ENCODE data around the gene BCAS3.

Gene BCAS3

GRCh38 chr17:60677308-60678117, at the start of gene BCAS3:
TSS of gene BCAS3 (plus strand) at chr17:60677851.
- H3K36me3 ChIP-seq (ENCODE audit: control insufficient read depth, insufficient read depth, low read length) = no peaks in the 10 kb centered on the region
- peak within 1 kb of the TSS; percentile 60 for H3K9ac ChIP-seq (ENCODE audit: low read length)
- H3K27me3 ChIP-seq (ENCODE audit: control insufficient read depth, insufficient read depth, low read length) = no peaks in the 10 kb centered on the region
- peak within 1 kb of the TSS; percentile 90 for H3K4me3 ChIP-seq (ENCODE audit: low read length)
- H3K27ac ChIP-seq (ENCODE audit: low read depth, low read length) = peak within 1 kb of the TSS; percentile 76
- no peaks in the 10 kb centered on the region for H3K4me1 ChIP-seq (ENCODE audit: control insufficient read depth, insufficient read depth, low read length)

GRCh38 chr17:60628252-60628889, 49.3 kb upstream of the BCAS3 start:
- Histone ChIP-seq H3K27me3 (ENCODE audit: control insufficient read depth, insufficient read depth, low read length) (no peaks in the 10 kb centered on the region), H3K27ac (ENCODE audit: low read depth, low read length) (no peak overlapping the region), H3K9ac (ENCODE audit: low read length) (no peak overlapping the region), H3K4me1 (ENCODE audit: control insufficient read depth, insufficient read depth, low read length) (no peaks in the 10 kb centered on the region), H3K36me3 (ENCODE audit: control insufficient read depth, insufficient read depth, low read length) (no peaks in the 10 kb centered on the region), H3K4me3 (ENCODE audit: low read length) (no peak overlapping the region)

GRCh38 chr17:60629120-60629519, 48.5 kb upstream of the BCAS3 start:
- no peak overlapping the region for H3K27ac ChIP-seq (ENCODE audit: low read depth, low read length)
- H3K27me3 ChIP-seq (ENCODE audit: control insufficient read depth, insufficient read depth, low read length) = no peaks in the 10 kb centered on the region
- H3K9ac ChIP-seq (ENCODE audit: low read length) = no peak overlapping the region
- H3K4me1 ChIP-seq (ENCODE audit: control insufficient read depth, insufficient read depth, low read length) = no peaks in the 10 kb centered on the region
- no peak overlapping the region for H3K4me3 ChIP-seq (ENCODE audit: low read length)
- no peaks in the 10 kb centered on the region for H3K36me3 ChIP-seq (ENCODE audit: control insufficient read depth, insufficient read depth, low read length)

- Histone ChIP-seq H3K9ac (ENCODE audit: low read length) (no peak overlapping the region), H3K4me1 (ENCODE audit: control insufficient read depth, insufficient read depth, low read length) (no peaks in the 10 kb centered on the region), H3K27me3 (ENCODE audit: control insufficient read depth, insufficient read depth, low read length) (no peaks in the 10 kb centered on the region), H3K4me3 (ENCODE audit: low read length) (no peak overlapping the region), H3K27ac (ENCODE audit: low read depth, low read length) (peak overlapping the region; percentile 51), H3K36me3 (ENCODE audit: control insufficient read depth, insufficient read depth, low read length) (no peaks in the 10 kb centered on the region)
Observed at GRCh38 chr17:60630352-60630751, 47.3 kb upstream of the BCAS3 start.

GRCh38 chr17:60631119-60631518, 46.5 kb upstream of the BCAS3 start:
- Histone ChIP-seq H3K36me3 (ENCODE audit: control insufficient read depth, insufficient read depth, low read length) (peaks cover 6% of the 10 kb centered on the region), H3K27me3 (ENCODE audit: control insufficient read depth, insufficient read depth, low read length) (no peaks in the 10 kb centered on the region), H3K27ac (ENCODE audit: low read depth, low read length) (peak overlapping the region; percentile 51), H3K4me1 (ENCODE audit: control insufficient read depth, insufficient read depth, low read length) (no peaks in the 10 kb centered on the region), H3K9ac (ENCODE audit: low read length) (no peak overlapping the region), H3K4me3 (ENCODE audit: low read length) (no peak overlapping the region)

- H3K36me3 ChIP-seq (ENCODE audit: control insufficient read depth, insufficient read depth, low read length) = peaks cover 6% of the 10 kb centered on the region
- no peak overlapping the region for H3K4me3 ChIP-seq (ENCODE audit: low read length)
- no peak overlapping the region for H3K9ac ChIP-seq (ENCODE audit: low read length)
- H3K27me3 ChIP-seq (ENCODE audit: control insufficient read depth, insufficient read depth, low read length) = no peaks in the 10 kb centered on the region
- H3K27ac ChIP-seq (ENCODE audit: low read depth, low read length) = no peak overlapping the region
- H3K4me1 ChIP-seq (ENCODE audit: control insufficient read depth, insufficient read depth, low read length) = peaks cover 3% of the 10 kb centered on the region
Observed at GRCh38 chr17:60637683-60638082, 40.0 kb upstream of the BCAS3 start.

- Histone ChIP-seq H3K4me1 (ENCODE audit: control insufficient read depth, insufficient read depth, low read length) (peaks cover 3% of the 10 kb centered on the region), H3K36me3 (ENCODE audit: control insufficient read depth, insufficient read depth, low read length) (peaks cover 6% of the 10 kb centered on the region), H3K27me3 (ENCODE audit: control insufficient read depth, insufficient read depth, low read length) (no peaks in the 10 kb centered on the region), H3K4me3 (ENCODE audit: low read length) (no peak overlapping the region), H3K27ac (ENCODE audit: low read depth, low read length) (no peak overlapping the region), H3K9ac (ENCODE audit: low read length) (no peak overlapping the region)
Observed at GRCh38 chr17:60639019-60639330, 38.7 kb upstream of the BCAS3 start.

GRCh38 chr17:60640503-60640902, 37.1 kb upstream of the BCAS3 start:
- Histone ChIP-seq H3K27ac (ENCODE audit: low read depth, low read length) (no peak overlapping the region), H3K27me3 (ENCODE audit: control insufficient read depth, insufficient read depth, low read length) (no peaks in the 10 kb centered on the region), H3K4me3 (ENCODE audit: low read length) (no peak overlapping the region), H3K9ac (ENCODE audit: low read length) (no peak overlapping the region), H3K36me3 (ENCODE audit: control insufficient read depth, insufficient read depth, low read length) (peaks cover 5% of the 10 kb centered on the region), H3K4me1 (ENCODE audit: control insufficient read depth, insufficient read depth, low read length) (peaks cover 3% of the 10 kb centered on the region)

GRCh38 chr17:60641126-60641525, 36.5 kb upstream of the BCAS3 start:
- no peak overlapping the region for H3K27ac ChIP-seq (ENCODE audit: low read depth, low read length)
- H3K36me3 ChIP-seq (ENCODE audit: control insufficient read depth, insufficient read depth, low read length) = no peaks in the 10 kb centered on the region
- H3K9ac ChIP-seq (ENCODE audit: low read length) = no peak overlapping the region
- H3K4me3 ChIP-seq (ENCODE audit: low read length) = no peak overlapping the region
- H3K4me1 ChIP-seq (ENCODE audit: control insufficient read depth, insufficient read depth, low read length) = peaks cover 3% of the 10 kb centered on the region
- H3K27me3 ChIP-seq (ENCODE audit: control insufficient read depth, insufficient read depth, low read length) = no peaks in the 10 kb centered on the region

- Histone ChIP-seq H3K9ac (ENCODE audit: low read length) (no peak overlapping the region), H3K4me1 (ENCODE audit: control insufficient read depth, insufficient read depth, low read length) (peaks cover 3% of the 10 kb centered on the region), H3K27ac (ENCODE audit: low read depth, low read length) (no peak overlapping the region), H3K36me3 (ENCODE audit: control insufficient read depth, insufficient read depth, low read length) (no peaks in the 10 kb centered on the region), H3K27me3 (ENCODE audit: control insufficient read depth, insufficient read depth, low read length) (no peaks in the 10 kb centered on the region), H3K4me3 (ENCODE audit: low read length) (no peak overlapping the region)
Observed at GRCh38 chr17:60641810-60642220, 35.8 kb upstream of the BCAS3 start.

- Histone ChIP-seq H3K9ac (ENCODE audit: low read length) (no peak overlapping the region), H3K27ac (ENCODE audit: low read depth, low read length) (no peak overlapping the region)
Observed at GRCh38 chr17:60645918-60646523, 31.6 kb upstream of the BCAS3 start.

GRCh38 chr17:60646701-60647100, 30.9 kb upstream of the BCAS3 start:
- Histone ChIP-seq H3K4me1 (ENCODE audit: control insufficient read depth, insufficient read depth, low read length) (peaks cover 2% of the 10 kb centered on the region), H3K27me3 (ENCODE audit: control insufficient read depth, insufficient read depth, low read length) (no peaks in the 10 kb centered on the region), H3K4me3 (ENCODE audit: low read length) (no peak overlapping the region), H3K36me3 (ENCODE audit: control insufficient read depth, insufficient read depth, low read length) (no peaks in the 10 kb centered on the region), H3K27ac (ENCODE audit: low read depth, low read length) (no peak overlapping the region), H3K9ac (ENCODE audit: low read length) (no peak overlapping the region)

More at GRCh38 chr17:60645918-60646523, 31.6 kb upstream of the BCAS3 start:
- H3K36me3 ChIP-seq (ENCODE audit: control insufficient read depth, insufficient read depth, low read length) = no peaks in the 10 kb centered on the region
- no peak overlapping the region for H3K4me3 ChIP-seq (ENCODE audit: low read length)
- H3K27me3 ChIP-seq (ENCODE audit: control insufficient read depth, insufficient read depth, low read length) = no peaks in the 10 kb centered on the region
- H3K4me1 ChIP-seq (ENCODE audit: control insufficient read depth, insufficient read depth, low read length) = peaks cover 3% of the 10 kb centered on the region

Data from rectal smooth muscle tissue (tissue), 1 donor.